BE2C (cell line): ENCODE measurements around the gene ARHGAP23.

Experiments used
- DNase-seq: peaks from one replicate; pipeline ENCODE4 v3.0.0-alpha.2; 2020
- H3K27me3 ChIP-seq: fragments of 250-450 bp; sonication (Bioruptor Pico); 2 replicates; pipeline ENCODE4 v1.5.1; 2020; ENCODE audit warnings: mild to moderate bottlenecking
- H3K36me3 ChIP-seq: fragments of 250-450 bp; sonication (Bioruptor Pico); 2 replicates; pipeline ENCODE4 v1.5.1; 2020; ENCODE audit warnings: mild to moderate bottlenecking
- H3K4me1 ChIP-seq: fragments of 250-450 bp; sonication (Bioruptor Pico); 2 replicates; pipeline ENCODE4 v1.5.1; 2020
- H3K4me3 ChIP-seq: 2 replicates; pipeline ENCODE4 v1.5.1; 2011; ENCODE audit warnings: low read depth, low read length
- H3K9me3 ChIP-seq: fragments of 250-450 bp; sonication (Bioruptor Pico); 2 replicates; pipeline ENCODE4 v1.5.1; 2020
- CTCF ChIP-seq: IDR thresholded peaks from 2 replicates; pipeline ENCODE4 v1.5.1; 2012; ENCODE audit warnings: mild to moderate bottlenecking, low read depth, low read length

The ARHGAP23 gene

GRCh38 chr17:38551121-38551520 lies 122.9 kb downstream of the ARHGAP23 start:
- no peaks in the 10 kb centered on the region for H3K27me3 ChIP-seq
- no peaks in the 10 kb centered on the region for H3K9me3 ChIP-seq
- H3K36me3 ChIP-seq: no peaks in the 10 kb centered on the region
- DNase-seq: no peak
- H3K4me1 ChIP-seq: peaks cover 13% of the 10 kb centered on the region
- no peak for TF ChIP-seq CTCF
- no peak overlapping the region for H3K4me3 ChIP-seq

GRCh38 chr17:38552343-38552742 lies 124.1 kb downstream of the ARHGAP23 start:
- DNase-seq: no peak
- Histone ChIP-seq H3K9me3 (no peaks in the 10 kb centered on the region), H3K4me1 (peaks cover 14% of the 10 kb centered on the region), H3K27me3 (no peaks in the 10 kb centered on the region), H3K4me3 (no peak overlapping the region), H3K36me3 (no peaks in the 10 kb centered on the region)
- no peak for TF ChIP-seq CTCF

- H3K36me3 ChIP-seq: no peaks in the 10 kb centered on the region
Observed at GRCh38 chr17:38554430-38555350, 126.4 kb downstream of the ARHGAP23 start.

GRCh38 chr17:38556239-38556638 lies 128.0 kb downstream of the ARHGAP23 start:
- no peaks in the 10 kb centered on the region for H3K36me3 ChIP-seq
- H3K27me3 ChIP-seq: no peaks in the 10 kb centered on the region
- H3K9me3 ChIP-seq: no peaks in the 10 kb centered on the region
- TF ChIP-seq CTCF: no peak
- DNase-seq: no peak
- peaks cover 24% of the 10 kb centered on the region for H3K4me1 ChIP-seq
- H3K4me3 ChIP-seq: no peak overlapping the region

More at GRCh38 chr17:38554430-38555350, 126.4 kb downstream of the ARHGAP23 start:
- DNase-seq: peak; percentile 60
- no peak for TF ChIP-seq CTCF
- no peak overlapping the region for H3K4me3 ChIP-seq
- peaks cover 22% of the 10 kb centered on the region for H3K4me1 ChIP-seq
- no peaks in the 10 kb centered on the region for H3K27me3 ChIP-seq
- H3K9me3 ChIP-seq: no peaks in the 10 kb centered on the region

- Histone ChIP-seq H3K9me3 (no peaks in the 10 kb centered on the region), H3K27me3 (no peaks in the 10 kb centered on the region), H3K4me3 (no peak overlapping the region; the same call in 1 of the 2 replicates), H3K36me3 (no peaks in the 10 kb centered on the region), H3K4me1 (peaks cover 24% of the 10 kb centered on the region)
- no peak for TF ChIP-seq CTCF
- no peak for DNase-seq
Observed at GRCh38 chr17:38557396-38557795, 129.1 kb downstream of the ARHGAP23 start.
